Measurements from ENCODE around the gene SUPT20HL1. TPM values are rescaled to one million over a fixed set of nuclear protein-coding genes. Genes with fewer than 3 reads are reported as not detected.
A peak's percentile ranks its signal among the peaks of the same experiment; 100 is the strongest.

SUPT20HL1 gene
- total and polyA plus RNA-seq, 10 of the 15 experiments (the other 5 are each of a cell fraction or from before 2014, with no cell fraction given), result not detected

GRCh38 chrX:24343719-24344118, 16.7 kb upstream of the SUPT20HL1 start:
- in situ Hi-C loops (cut with MboI) (no loop called here), intact Hi-C loops (cut with micrococcal nuclease; ENCODE audit: unreplicated experiment) (no loop called here)
- no TSS peak for BruUV-seq (replicated peaks)
- H3K9me3 ChIP-seq (replicated peaks; ENCODE audit: control insufficient read depth, insufficient read depth, low read length), result no peaks in the 10 kb centered on the region
- H3K9ac ChIP-seq (ENCODE audit: control insufficient read depth, insufficient read depth, low read length), result no peak overlapping the region
- SMC1A ChIA-PET (ENCODE audit: uncharacterized antibody, unreplicated experiment), result interaction anchor here (1.0 to 1.8 kb wide), 2 partner anchors 11 to 38 kb away, joined by 3 to 5 read pairs; no protein-coding TSS in a partner anchor
- no peak overlapping the region for H3K4me2 ChIP-seq (ENCODE audit: control insufficient read depth, insufficient read depth)
- no peaks in the 10 kb centered on the region for H3K4me1 ChIP-seq (ENCODE audit: control insufficient read depth, insufficient read depth, low read length)
- TF ChIP-seq SPI1 (IDR thresholded peaks at IDR 0.05; ENCODE audit: borderline replicate concordance, insufficient read depth, low read depth, low read length) (peak; percentile 32; the same call in 1 of the 2 replicates), SRF (IDR thresholded peaks at IDR 0.05; ENCODE audit: low read depth in 2 of 2, low read length in 2 of 2) (peak; percentile 71 to 93)
- TF ChIP-seq, protein P1, sequence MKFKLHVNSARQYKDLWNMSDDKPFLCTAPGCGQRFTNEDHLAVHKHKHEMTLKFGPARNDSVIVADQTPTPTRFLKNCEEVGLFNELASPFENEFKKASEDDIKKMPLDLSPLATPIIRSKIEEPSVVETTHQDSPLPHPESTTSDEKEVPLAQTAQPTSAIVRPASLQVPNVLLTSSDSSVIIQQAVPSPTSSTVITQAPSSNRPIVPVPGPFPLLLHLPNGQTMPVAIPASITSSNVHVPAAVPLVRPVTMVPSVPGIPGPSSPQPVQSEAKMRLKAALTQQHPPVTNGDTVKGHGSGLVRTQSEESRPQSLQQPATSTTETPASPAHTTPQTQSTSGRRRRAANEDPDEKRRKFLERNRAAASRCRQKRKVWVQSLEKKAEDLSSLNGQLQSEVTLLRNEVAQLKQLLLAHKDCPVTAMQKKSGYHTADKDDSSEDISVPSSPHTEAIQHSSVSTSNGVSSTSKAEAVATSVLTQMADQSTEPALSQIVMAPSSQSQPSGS (IDR thresholded peaks at IDR 0.05; ENCODE audit: low read length), result no peak
- no peaks in the 10 kb centered on the region for H4K20me1 ChIP-seq (ENCODE audit: control insufficient read depth, insufficient read depth)
- CTCF ChIA-PET, result interaction anchor here (0.8 to 1.4 kb wide), 2 partner anchors 24 to 85 kb away, joined by 3 to 4 read pairs; no protein-coding TSS in a partner anchor
- 38% methylated on average over 9 of the region's 9 CpGs for WGBS (ENCODE audit: insufficient coverage, insufficient replicate concordance, low lambda C conversion rate, missing lambda C conversion rate)
- no peaks in the 10 kb centered on the region for H3K27me3 ChIP-seq (replicated peaks in 1 of 2; ENCODE audit: control insufficient read depth in 2 of 2, insufficient read depth in 2 of 2, low read length in 1 of 2)
- RAD21 ChIA-PET (ENCODE audit: unreplicated experiment), result no interaction called here
- H3K79me2 ChIP-seq (ENCODE audit: control insufficient read depth, insufficient read depth, low read length), result no peaks in the 10 kb centered on the region
- no peak overlapping the region for H3K4me3 ChIP-seq
- H3K36me3 ChIP-seq (ENCODE audit: control insufficient read depth in 2 of 2, insufficient read depth in 2 of 2, low read length in 1 of 2), result no peaks in the 10 kb centered on the region
- H3K27ac ChIP-seq (ENCODE audit: control insufficient read depth, insufficient read depth), result no peak overlapping the region
- FAIRE-seq, result no peak
- DNase-seq (ENCODE audit: low read depth, low spot score), result no peak
- H2AFZ ChIP-seq (ENCODE audit: control insufficient read depth, low read depth, low read length), result no peak overlapping the region
- no peak for ATAC-seq
- POLR2A ChIA-PET, result no interaction called here

DNA sequence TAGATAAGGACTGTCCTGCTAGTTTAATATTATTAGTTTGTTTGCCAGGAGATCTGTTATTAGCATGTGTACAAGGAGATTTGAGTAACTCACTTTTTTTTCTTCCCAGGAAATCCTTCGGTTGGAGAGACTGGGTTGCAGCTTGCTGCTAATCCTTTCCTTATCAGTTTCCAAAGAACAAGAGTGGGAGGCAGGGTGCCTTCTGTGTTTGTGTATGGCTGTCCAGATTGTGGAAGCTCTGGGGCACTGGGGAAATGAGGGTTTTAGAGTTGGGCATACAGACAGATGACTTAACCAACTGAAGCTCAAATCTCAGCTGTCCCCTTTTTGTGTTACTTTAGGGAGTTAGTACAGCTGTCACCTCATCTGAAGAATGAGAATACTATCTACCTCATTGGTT, 12.6 kb upstream of the SUPT20HL1 start:
- FAIRE-seq (no peak), ATAC-seq (no peak), DNase-seq (ENCODE audit: low read depth, low spot score) (no peak)
- 94% methylated on average over 1 of the region's 1 CpG for WGBS (ENCODE audit: insufficient coverage, insufficient replicate concordance, low lambda C conversion rate, missing lambda C conversion rate)
- Histone ChIP-seq H4K20me1 (ENCODE audit: control insufficient read depth, insufficient read depth) (no peaks in the 10 kb centered on the region), H3K36me3 (ENCODE audit: control insufficient read depth in 2 of 2, insufficient read depth in 2 of 2, low read length in 1 of 2) (no peaks in the 10 kb centered on the region), H3K4me1 (ENCODE audit: control insufficient read depth, insufficient read depth, low read length) (no peaks in the 10 kb centered on the region), H3K27me3 (replicated peaks in 1 of 2; ENCODE audit: control insufficient read depth in 2 of 2, insufficient read depth in 2 of 2, low read length in 1 of 2) (no peaks in the 10 kb centered on the region; a peak in 1 of 4 replicates), H3K9me3 (replicated peaks; ENCODE audit: control insufficient read depth, insufficient read depth, low read length) (no peaks in the 10 kb centered on the region), H3K4me2 (ENCODE audit: control insufficient read depth, insufficient read depth) (no peak overlapping the region), H3K4me3 (no peak overlapping the region), H3K9ac (ENCODE audit: control insufficient read depth, insufficient read depth, low read length) (no peak overlapping the region), H2AFZ (ENCODE audit: control insufficient read depth, low read depth, low read length) (no peak overlapping the region), H3K27ac (ENCODE audit: control insufficient read depth, insufficient read depth) (no peak overlapping the region), H3K79me2 (ENCODE audit: control insufficient read depth, insufficient read depth, low read length) (no peaks in the 10 kb centered on the region)
- ChIA-PET POLR2A (interaction anchor here (0.6 kb wide), 1 partner anchor 61 kb away, joined by 3 read pairs; no protein-coding TSS in a partner anchor), CTCF (no interaction called here), SMC1A (ENCODE audit: uncharacterized antibody, unreplicated experiment) (interaction anchor here (1.1 to 1.4 kb wide), 2 partner anchors 10 to 24 kb away, joined by 4 read pairs; no protein-coding TSS in a partner anchor), RAD21 (ENCODE audit: unreplicated experiment) (no interaction called here)
- intact Hi-C loops (cut with micrococcal nuclease; ENCODE audit: unreplicated experiment), result no loop called here
- no TSS peak for BruUV-seq (replicated peaks)
- in situ Hi-C loops (cut with MboI), result no loop called here
- TF ChIP-seq ESRRA (IDR thresholded peaks at IDR 0.05; ENCODE audit: low read length) (no peak), ZBTB33 (IDR thresholded peaks at IDR 0.05) (no peak), BRCA1 (IDR thresholded peaks at IDR 0.05; ENCODE audit: low read depth, low read length) (no peak), CREM (IDR thresholded peaks at IDR 0.05; ENCODE audit: low read depth) (no peak), TCF7 (IDR thresholded peaks at IDR 0.05; ENCODE audit: borderline replicate concordance) (no peak), CHD2 (IDR thresholded peaks at IDR 0.05; ENCODE audit: borderline replicate concordance, low read depth, low read length) (no peak), HDAC6 (IDR thresholded peaks at IDR 0.05; ENCODE audit: unreplicated experiment) (no peak)
